ENCODE measurements around the gene ILF3.
A peak's percentile ranks its signal among the peaks of the same experiment; 100 is the strongest.

ILF3 gene

DNA sequence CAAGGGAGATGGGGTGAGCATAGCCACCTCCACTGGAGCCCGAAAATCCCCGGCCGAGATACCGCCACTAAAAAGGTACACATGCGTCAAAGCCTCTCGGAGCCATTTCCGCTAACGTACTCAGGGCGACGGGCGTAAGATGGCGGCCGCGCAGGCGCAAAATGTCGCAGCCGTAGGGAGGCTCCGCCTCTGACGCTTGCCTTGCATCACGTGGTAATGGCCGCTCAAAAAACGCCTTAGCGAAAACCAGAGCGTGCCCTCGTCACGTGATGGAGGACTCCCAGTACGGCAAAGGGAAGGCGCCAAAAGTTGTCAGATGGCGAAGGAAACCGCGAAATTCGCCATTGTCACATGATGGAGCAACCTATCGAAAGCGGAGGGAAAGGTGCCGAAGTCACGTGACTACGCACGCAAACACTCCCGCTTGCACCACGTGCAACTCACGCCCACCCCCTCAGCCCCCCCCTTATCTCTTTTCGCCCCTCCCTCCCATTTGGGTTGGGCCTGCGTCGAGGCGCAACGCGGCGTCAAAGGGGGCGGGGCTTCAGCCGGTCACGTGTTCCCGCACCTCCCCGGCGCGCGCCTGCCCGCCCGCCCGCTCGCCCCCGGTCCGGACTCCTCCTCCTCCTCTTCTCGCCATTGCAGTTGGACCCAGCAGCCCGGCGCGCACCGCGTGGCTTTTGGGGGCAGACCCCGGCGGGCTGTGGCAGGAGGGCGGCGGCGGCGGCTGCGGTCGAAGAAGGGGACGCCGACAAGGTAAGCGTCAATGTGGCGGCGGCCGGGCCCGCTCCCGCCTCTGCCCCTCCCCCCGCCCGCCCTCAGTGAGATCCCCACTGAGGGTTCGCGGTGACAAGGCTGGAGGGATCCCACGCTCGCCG lies at the start of gene ILF3:
TSS of gene ILF3 (plus strand) at position 615 of the 878 bp plus-strand sequence. CDS start 16,260 bp downstream, outside the sequence.
- TF ChIP-seq, protein P1, sequence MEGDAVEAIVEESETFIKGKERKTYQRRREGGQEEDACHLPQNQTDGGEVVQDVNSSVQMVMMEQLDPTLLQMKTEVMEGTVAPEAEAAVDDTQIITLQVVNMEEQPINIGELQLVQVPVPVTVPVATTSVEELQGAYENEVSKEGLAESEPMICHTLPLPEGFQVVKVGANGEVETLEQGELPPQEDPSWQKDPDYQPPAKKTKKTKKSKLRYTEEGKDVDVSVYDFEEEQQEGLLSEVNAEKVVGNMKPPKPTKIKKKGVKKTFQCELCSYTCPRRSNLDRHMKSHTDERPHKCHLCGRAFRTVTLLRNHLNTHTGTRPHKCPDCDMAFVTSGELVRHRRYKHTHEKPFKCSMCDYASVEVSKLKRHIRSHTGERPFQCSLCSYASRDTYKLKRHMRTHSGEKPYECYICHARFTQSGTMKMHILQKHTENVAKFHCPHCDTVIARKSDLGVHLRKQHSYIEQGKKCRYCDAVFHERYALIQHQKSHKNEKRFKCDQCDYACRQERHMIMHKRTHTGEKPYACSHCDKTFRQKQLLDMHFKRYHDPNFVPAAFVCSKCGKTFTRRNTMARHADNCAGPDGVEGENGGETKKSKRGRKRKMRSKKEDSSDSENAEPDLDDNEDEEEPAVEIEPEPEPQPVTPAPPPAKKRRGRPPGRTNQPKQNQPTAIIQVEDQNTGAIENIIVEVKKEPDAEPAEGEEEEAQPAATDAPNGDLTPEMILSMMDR (IDR thresholded peaks at IDR 0.05; ENCODE audit: insufficient read depth, low read depth, low read length, missing control alignments), result no peak
- peak within 1 kb of the TSS; percentile 76 for H3K4me3 ChIP-seq (ENCODE audit: low read depth, low read length)
- DNase-seq (ENCODE audit: low read depth), result peak; percentile 100

DNA sequence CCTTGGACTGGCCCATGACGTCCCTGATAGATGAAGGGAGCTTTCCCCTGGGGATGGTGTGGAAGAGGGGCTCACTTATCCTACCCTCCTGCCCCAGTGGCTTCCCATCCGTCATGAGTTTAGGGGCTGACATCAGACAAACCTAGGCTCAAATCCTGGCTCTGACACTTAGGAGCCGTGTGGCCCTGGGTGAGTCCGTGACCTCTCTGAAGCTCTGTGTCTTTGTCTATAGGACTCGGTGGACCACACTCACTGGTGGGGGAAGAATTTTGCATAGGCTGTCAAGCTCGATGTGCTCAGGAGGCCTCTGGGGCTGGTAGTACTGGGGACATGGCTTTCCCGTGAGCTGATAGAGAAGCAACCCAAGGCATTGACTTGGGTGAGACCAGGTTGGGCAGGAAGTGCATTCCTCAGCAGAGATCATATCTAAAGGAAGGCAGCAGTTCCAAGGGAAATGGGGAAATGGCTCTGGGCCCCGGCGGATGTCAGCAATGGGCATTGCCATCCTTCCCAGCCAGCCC lies 49.6 kb upstream of the ILF3 start:
- TF ChIP-seq, protein P1 (IDR thresholded peaks at IDR 0.05; ENCODE audit: insufficient read depth, low read depth, low read length, missing control alignments), result no peak
- peak overlapping the region; percentile 98 for H3K4me3 ChIP-seq (ENCODE audit: low read depth, low read length)
- DNase-seq (ENCODE audit: low read depth), result peak; percentile 72

DNA sequence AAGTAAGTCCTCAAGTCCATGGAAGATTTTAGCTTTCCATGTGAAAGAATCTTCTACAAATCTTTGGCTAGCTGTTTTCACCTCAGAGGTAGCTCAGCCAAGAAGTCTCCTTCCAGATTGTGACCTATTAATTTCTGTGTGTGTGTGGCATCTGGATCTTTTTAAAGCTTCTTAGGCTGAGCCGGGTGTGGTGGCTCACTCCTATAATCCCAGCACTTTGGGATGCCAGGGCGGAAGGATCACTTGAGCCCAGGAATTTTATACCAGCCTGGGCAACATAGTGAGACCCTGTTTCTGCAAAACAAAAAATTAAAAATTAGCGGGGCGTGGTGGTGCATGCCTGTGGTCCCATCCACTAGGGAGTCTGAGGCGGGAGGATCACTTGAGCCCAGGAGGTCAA lies 42.2 kb upstream of the ILF3 start:
- H3K4me3 ChIP-seq (ENCODE audit: low read depth, low read length), result no peak overlapping the region
- TF ChIP-seq, protein P1 (IDR thresholded peaks at IDR 0.05; ENCODE audit: insufficient read depth, low read depth, low read length, missing control alignments), result no peak
- no peak for DNase-seq (ENCODE audit: low read depth)

DNA sequence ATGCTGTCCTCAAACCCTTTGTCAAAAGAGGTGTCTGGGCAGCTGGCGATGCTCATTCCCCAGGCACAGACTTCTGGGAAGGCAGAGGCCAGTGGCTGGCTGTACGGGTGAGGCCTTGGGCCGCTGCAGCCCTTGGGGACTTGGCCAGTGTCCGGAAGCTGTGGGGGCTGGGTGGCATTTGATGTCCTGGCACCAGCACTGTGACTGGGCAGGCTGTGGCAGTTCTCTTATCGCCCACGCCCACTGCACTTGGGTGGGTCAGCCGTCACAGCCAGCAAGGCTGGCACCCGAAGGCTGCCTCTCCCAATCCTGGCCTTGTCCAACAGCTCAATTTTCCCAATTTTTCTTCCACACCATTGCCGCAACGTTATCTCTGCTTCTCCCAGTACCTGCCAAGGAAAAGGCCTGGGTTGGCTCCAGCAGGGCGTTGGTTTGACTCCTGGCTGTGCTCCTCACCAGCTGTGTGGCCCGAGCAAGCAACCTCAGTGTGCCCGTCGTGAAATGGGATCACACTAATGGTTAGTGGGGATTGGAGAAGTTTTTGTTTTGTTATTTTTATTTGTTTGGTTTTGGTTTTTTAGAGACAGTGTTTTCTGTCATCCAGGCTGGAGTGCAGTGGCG lies 41.5 kb upstream of the ILF3 start:
- no peak overlapping the region for H3K4me3 ChIP-seq (ENCODE audit: low read depth, low read length)
- TF ChIP-seq, protein P1 (IDR thresholded peaks at IDR 0.05; ENCODE audit: insufficient read depth, low read depth, low read length, missing control alignments), result no peak
- no peak for DNase-seq (ENCODE audit: low read depth)

DNA sequence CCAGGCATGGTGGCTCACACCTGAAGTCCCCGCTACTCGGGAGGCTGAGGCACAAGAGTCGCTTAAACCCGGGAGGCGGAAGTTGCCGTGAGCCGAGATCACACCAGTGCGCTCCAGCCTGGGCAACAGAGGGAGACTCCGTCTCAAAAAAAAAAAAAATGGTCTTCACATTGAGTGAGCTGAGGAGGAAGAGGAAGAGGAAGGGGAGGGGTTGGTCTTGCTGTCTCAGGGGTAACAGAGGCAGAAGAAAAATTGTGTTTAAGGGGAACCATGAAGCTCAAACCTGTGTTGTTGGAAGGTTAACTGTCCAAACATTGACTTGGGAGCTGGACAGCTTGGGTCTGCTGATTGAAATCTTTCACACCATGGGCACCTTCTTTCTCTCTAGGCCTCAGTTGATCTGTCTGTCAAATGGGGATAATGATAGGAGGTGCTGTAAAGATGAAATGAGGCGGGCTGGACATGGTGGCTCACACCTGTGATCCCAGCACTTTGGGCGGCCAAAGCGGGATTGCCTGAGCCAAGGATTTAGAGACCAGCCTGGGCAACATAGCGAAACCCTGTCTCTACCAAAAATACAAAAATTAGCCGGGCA lies 38.6 kb upstream of the ILF3 start:
- no peak for DNase-seq (ENCODE audit: low read depth)
- TF ChIP-seq, protein P1 (IDR thresholded peaks at IDR 0.05; ENCODE audit: insufficient read depth, low read depth, low read length, missing control alignments), result no peak

DNA sequence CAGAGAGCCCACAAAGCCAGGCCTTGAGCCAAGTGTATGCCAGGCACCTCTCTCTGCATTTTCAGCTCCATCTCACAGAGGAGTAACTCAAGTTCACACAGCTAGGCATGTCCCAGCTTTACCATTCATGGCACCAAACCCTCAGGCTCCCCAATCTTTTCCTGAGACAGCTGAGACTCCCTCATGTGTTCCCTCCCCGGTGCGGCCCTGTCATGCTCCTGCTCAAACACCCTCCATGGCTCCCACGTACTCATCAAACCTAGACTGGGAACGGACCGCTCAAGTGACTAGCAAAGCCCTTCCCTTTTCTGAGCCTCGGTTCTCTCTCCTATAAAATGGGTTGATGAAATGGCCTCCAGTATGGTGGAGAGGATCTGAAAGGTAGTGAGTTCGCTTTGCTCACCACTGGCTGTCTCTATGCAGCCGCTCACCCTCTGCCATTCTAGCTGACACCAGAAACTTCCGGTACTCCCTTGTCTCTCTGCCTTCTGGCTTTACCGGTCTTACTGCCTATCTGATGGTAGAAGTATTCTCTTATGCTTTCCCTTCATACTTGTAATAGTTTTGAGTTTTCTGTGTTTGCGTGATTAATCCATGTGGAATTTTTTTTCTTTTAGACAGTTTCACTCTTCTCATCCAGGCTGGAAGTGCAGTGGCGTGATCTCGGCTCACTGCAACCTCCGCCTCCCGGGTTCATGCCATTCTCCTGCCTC lies 36.6 kb upstream of the ILF3 start:
- H3K4me3 ChIP-seq (ENCODE audit: low read depth, low read length), result no peak overlapping the region
- DNase-seq (ENCODE audit: low read depth), result no peak
- TF ChIP-seq, protein P1 (IDR thresholded peaks at IDR 0.05; ENCODE audit: insufficient read depth, low read depth, low read length, missing control alignments), result no peak

More for the DNA sequence above, 38.6 kb upstream of the ILF3 start:
- no peak overlapping the region for H3K4me3 ChIP-seq (ENCODE audit: low read depth, low read length)

Measured in GM12865 (cell line).